H1 (cell line): Measurements from ENCODE around the gene KRT35. TPM values are rescaled to one million over a fixed set of nuclear protein-coding genes. Genes with fewer than 3 reads are reported as not detected.
A peak's percentile ranks its signal among the peaks of the same experiment; 100 is the strongest.

ENCODE experiments used
- CTCF ChIA-PET: fragments of 300-600 bp; sonication (Branson Sonifier 250); formaldehyde crosslinking; loops from one replicate; lab custom pipeline; 2021; ENCODE audit not compliant: partially characterized antibody; lab: Charles Lee
- POLR2A ChIA-PET: fragments of 300-600 bp; sonication (Branson Sonifier 250); formaldehyde crosslinking; loops from one replicate; lab custom pipeline; 2021; ENCODE audit warnings: inconsistent platforms; ENCODE audit not compliant: partially characterized antibody; lab: Charles Lee
- DNase-seq, 2 experiments: peaks; one replicate each; pipeline versions ENCODE4 v3.0.0 to v3.0.0-alpha.2; 2010 to 2022; ENCODE audit warnings: low spot score in 2 of 2, low read depth in 1 of 2, mixed read lengths in 1 of 2
- FAIRE-seq: peaks from 2 replicates; lab custom pipeline; 2011; peaks lifted over from hg19 to GRCh38; lab: Jason Lieb, UNC
- H2AFZ ChIP-seq: 2 replicates; pipeline ENCODE4 v1.8.1; 2012; ENCODE audit warnings: low read length, inconsistent platforms
- H2AK5ac ChIP-seq: 2 replicates; pipeline ENCODE4 v1.6.1; 2013; ENCODE audit warnings: low read depth, low read length
- H2BK120ac ChIP-seq: replicated peaks from 2 replicates; pipeline ENCODE3; 2013; ENCODE audit warnings: low read depth, low read length, inconsistent platforms
- H2BK12ac ChIP-seq: 2 replicates; pipeline ENCODE4 v1.6.1; 2013; ENCODE audit warnings: low read depth, low read length
- H2BK15ac ChIP-seq: 2 replicates; pipeline ENCODE4 v1.6.1; 2013; ENCODE audit warnings: low read length
- H2BK20ac ChIP-seq: 2 replicates; pipeline ENCODE4 v1.6.1; 2013; ENCODE audit warnings: low read length
- H2BK5ac ChIP-seq: 2 replicates; pipeline ENCODE4 v1.6.1; 2013; ENCODE audit warnings: low read depth, low read length
- H3K14ac ChIP-seq: 2 replicates; pipeline ENCODE4 v1.6.1; 2013; ENCODE audit warnings: inconsistent platforms; ENCODE audit not compliant: insufficient read length
- H3K18ac ChIP-seq: 2 replicates; pipeline ENCODE4 v1.6.1; 2013; ENCODE audit warnings: low read length; ENCODE audit errors: extremely low read depth
- H3K23ac ChIP-seq: 2 replicates; pipeline ENCODE4 v1.6.1; 2013; ENCODE audit warnings: inconsistent platforms; ENCODE audit not compliant: insufficient read length
- H3K23me2 ChIP-seq: 2 replicates; pipeline ENCODE4 v1.6.1; 2013; ENCODE audit warnings: low read depth, low read length
- H3K27ac ChIP-seq: 2 replicates; pipeline ENCODE4 v1.6.1; 2011; ENCODE audit warnings: low read depth, low read length, inconsistent platforms
- H3K27me3 ChIP-seq, 4 experiments: replicated peaks in 1 of 4; 1 replicate in 1 of 4; 2 replicates in 3 of 4; pipeline versions ENCODE4 v1.6.1 to v1.8.1; 2011 to 2013; ENCODE audit warnings: low read length in 3 of 4, mild to moderate bottlenecking in 3 of 4, inconsistent platforms in 2 of 4, mixed read lengths in 2 of 4, moderate library complexity in 1 of 4; ENCODE audit not compliant: control insufficient read depth in 3 of 4, insufficient read depth in 3 of 4; ENCODE audit errors: extremely low read depth in 1 of 4
- H3K36me3 ChIP-seq, 4 experiments: 2 replicates each; pipeline versions ENCODE4 v1.6.1 to v1.8.1; 2011 to 2013; ENCODE audit warnings: mild to moderate bottlenecking in 4 of 4, low read length in 3 of 4, moderate library complexity in 2 of 4, control low read depth in 1 of 4, inconsistent platforms in 1 of 4; ENCODE audit not compliant: insufficient read depth in 4 of 4, control insufficient read depth in 2 of 4
- H3K4ac ChIP-seq: replicated peaks from 2 replicates; pipeline ENCODE3; 2013; ENCODE audit warnings: low read length, low read depth, mixed read lengths, inconsistent platforms; ENCODE audit not compliant: insufficient read length
- H3K4me1 ChIP-seq, 4 experiments: replicated peaks in 1 of 4; 1 replicate in 1 of 4; 2 replicates in 3 of 4; pipeline versions ENCODE4 v1.6.1 to v1.8.1; 2011 to 2013; ENCODE audit warnings: low read length in 3 of 4, inconsistent platforms in 2 of 4, mixed read lengths in 1 of 4; ENCODE audit not compliant: insufficient read depth in 4 of 4, control insufficient read depth in 3 of 4
- H3K4me2 ChIP-seq, 2 experiments: 2 replicates each; pipeline versions ENCODE4 v1.6.1 to v1.8.1; 2011 to 2013; ENCODE audit warnings: low read depth in 2 of 2, low read length in 2 of 2, control low read depth in 1 of 2, inconsistent platforms in 1 of 2, mild to moderate bottlenecking in 1 of 2; ENCODE audit not compliant: insufficient read depth in 1 of 2
- H3K4me3 ChIP-seq, 4 experiments: fragments of 200-600, 300-600 bp in 1 of 4; sonication (generic), shearing (Covaris generic), sonication (Bioruptor Twin) in 1 of 4; 2 replicates each; pipeline versions ENCODE4 v1.5.1 to v1.8.1; 2011 to 2016; ENCODE audit warnings: low read length in 4 of 4, low read depth in 3 of 4, control low read depth in 2 of 4, inconsistent platforms in 2 of 4, mild to moderate bottlenecking in 2 of 4, mixed read lengths in 1 of 4, moderate library complexity in 1 of 4; ENCODE audit not compliant: insufficient read depth in 2 of 4; ENCODE audit errors: extremely low read depth in 1 of 4
- H3K56ac ChIP-seq: replicated peaks from 2 replicates; pipeline ENCODE3; 2013; ENCODE audit warnings: low read depth, mild to moderate bottlenecking, mixed read lengths, low read length, inconsistent platforms; ENCODE audit not compliant: insufficient read length
- H3K79me1 ChIP-seq: 2 replicates; pipeline ENCODE4 v1.6.1; 2013; ENCODE audit warnings: low read depth, low read length, control low read depth
- H3K79me2 ChIP-seq, 2 experiments: 2 replicates each; pipeline versions ENCODE4 v1.6.1 to v1.8.1; 2012 to 2013; ENCODE audit warnings: low read length in 2 of 2, mild to moderate bottlenecking in 2 of 2, inconsistent platforms in 1 of 2; ENCODE audit not compliant: insufficient read depth in 2 of 2, control insufficient read depth in 1 of 2
- H3K9ac ChIP-seq, 4 experiments: replicated peaks in 1 of 4; 1 replicate in 1 of 4; 2 replicates in 3 of 4; pipeline versions ENCODE4 v1.6.1 to v1.8.1; 2011 to 2013; ENCODE audit warnings: low read depth in 3 of 4, low read length in 3 of 4, control low read depth in 2 of 4, mild to moderate bottlenecking in 2 of 4, moderate library complexity in 2 of 4, inconsistent platforms in 1 of 4; ENCODE audit errors: extremely low read depth in 1 of 4
- H3K9me3 ChIP-seq, 2 experiments: 2 replicates each; pipeline versions ENCODE4 v1.6.1 to v1.8.1; 2012 to 2013; ENCODE audit warnings: mild to moderate bottlenecking in 2 of 2, moderate library complexity in 2 of 2, control low read depth in 1 of 2, inconsistent platforms in 1 of 2, low read depth in 1 of 2, low read length in 1 of 2, mixed read lengths in 1 of 2; ENCODE audit not compliant: insufficient read depth in 2 of 2
- H4K20me1 ChIP-seq, 2 experiments: replicated peaks in 1 of 2; 2 replicates each; pipeline versions ENCODE3 to v1.8.1; 2011 to 2013; ENCODE audit warnings: inconsistent platforms in 2 of 2, low read length in 2 of 2, mild to moderate bottlenecking in 1 of 2; ENCODE audit not compliant: insufficient read depth in 2 of 2, control insufficient read depth in 1 of 2
- H4K5ac ChIP-seq: 2 replicates; pipeline ENCODE4 v1.6.1; 2013; ENCODE audit warnings: low read length, low read depth, mixed read lengths, inconsistent platforms; ENCODE audit not compliant: insufficient read length
- H4K8ac ChIP-seq: 2 replicates; pipeline ENCODE4 v1.8.0; 2013; ENCODE audit warnings: mild to moderate bottlenecking, moderate library complexity, low read length, inconsistent platforms; ENCODE audit not compliant: insufficient read depth; ENCODE audit errors: extremely low read depth
- H4K91ac ChIP-seq: replicated peaks from 2 replicates; pipeline ENCODE3; 2013; ENCODE audit warnings: low read length, mixed read lengths, inconsistent platforms; ENCODE audit not compliant: insufficient read length
- CTBP2 ChIP-seq: IDR thresholded peaks from 2 replicates; pipeline ENCODE4 v1.7.0; 2011; ENCODE audit warnings: borderline replicate concordance, mild to moderate bottlenecking, moderate library complexity, mixed read lengths, low read length; ENCODE audit not compliant: insufficient read depth, insufficient read length
- EGR1 ChIP-seq: IDR thresholded peaks from 2 replicates; pipeline ENCODE4 v1.6.1; 2011; ENCODE audit warnings: low read depth, low read length, borderline replicate concordance
- MAFK ChIP-seq: IDR thresholded peaks from 2 replicates; pipeline ENCODE4 v1.6.1; 2012; ENCODE audit warnings: low read depth, mild to moderate bottlenecking, improper control_type of control experiment, low read length
- RBBP5 ChIP-seq: IDR thresholded peaks from 2 replicates; pipeline ENCODE4 v1.7.1; 2012; ENCODE audit warnings: low read depth, mild to moderate bottlenecking, inconsistent platforms, low read length, moderate library complexity, borderline replicate concordance
- RFX5 ChIP-seq: IDR thresholded peaks from 2 replicates; pipeline ENCODE4 v1.6.1; 2011; ENCODE audit warnings: low read depth, low read length, improper control_type of control experiment, borderline replicate concordance
- RNF2 ChIP-seq: fragments of 200-900, 300-1000 bp; sonication (generic); IDR thresholded peaks from 2 replicates; pipeline ENCODE4 v1.7.1; 2016; ENCODE audit warnings: borderline replicate concordance, low read depth, mild to moderate bottlenecking, antibody characterized with exemption, low read length; ENCODE audit not compliant: poor library complexity, severe bottlenecking; ENCODE audit errors: missing control alignments
- YY1 ChIP-seq: IDR thresholded peaks from 2 replicates; pipeline ENCODE4 v1.6.1; 2011; ENCODE audit warnings: low read depth, mild to moderate bottlenecking, low read length
- WGBS, 2 experiments: shearing (Covaris generic) in 1 of 2; methylation state at CpG; one replicate each; pipeline versions ENCODE4 v1.1.6 to v1.1.7; 2013 to 2015; ENCODE audit warnings: low lambda C conversion rate in 2 of 2, mixed read lengths in 2 of 2, inconsistent platforms in 1 of 2, low coverage in 1 of 2, missing lambda C conversion rate in 1 of 2; ENCODE audit not compliant: insufficient replicate concordance in 2 of 2, insufficient coverage in 1 of 2, insufficient read length in 1 of 2; ENCODE audit errors: extremely low coverage in 1 of 2, missing lambda C conversion rate in 1 of 2; 5-methylcytosine and 5-hydroxymethylcytosine counted together
- polyA plus RNA-seq, 7 experiments: library from polyadenylated mRNA; depleted of rRNA in 3 of 7; stranded (reverse) in 5 of 7; unstranded in 2 of 7; fragments of >200 nt in 5 of 7; fragments of 200-250 nt in 2 of 7; gene quantifications; 1 replicate in 5 of 7; 2 replicates in 1 of 7; 4 replicates in 1 of 7; pipeline versions ENCODE4 v1.2.1 to v1.2.3, GENCODE V29; 2011 to 2013; ENCODE audit warnings: missing spikeins in 2 of 7, mixed read lengths in 2 of 7
- total RNA-seq: library from RNA; stranded (reverse); fragmentation: NEBNext Ultra II Directional; extraction: Animal tissue kit (Norgen Biotek cat#: 25700); gene quantifications from 2 replicates; pipeline ENCODE4 v1.2.1, GENCODE V29; 2021

KRT35 gene
- total and polyA plus RNA-seq, 2 of the 8 experiments (the other 6 are each of a cell fraction or from before 2014, with no cell fraction given), result not detected

GRCh38 chr17:41528959-41529353, 48.0 kb upstream of the KRT35 start:
- no peak overlapping the region for H3K4ac ChIP-seq
- peaks cover 2 to 10% of the 10 kb centered on the region in 2 experiments for H4K20me1 ChIP-seq
- no peak overlapping the region for H3K27ac ChIP-seq
- H3K56ac ChIP-seq, result no peak overlapping the region
- no peak overlapping the region for H4K91ac ChIP-seq
- no peak for FAIRE-seq
- peaks cover 0 to 13% of the 10 kb centered on the region in 2 experiments; a peak in 3 of 4 replicates for H3K79me2 ChIP-seq
- H2AK5ac ChIP-seq, result no peak overlapping the region
- 70% methylated on average over 10 of the region's 10 CpGs; no CpG with 5 or more reads in 1 of the 2 experiments for WGBS, 2 experiments
- H3K79me1 ChIP-seq, result peaks cover 5% of the 10 kb centered on the region; the same call in 1 of the 2 replicates
- no peak overlapping the region for H3K23ac ChIP-seq
- peaks cover 2 to 19% (median 10%) of the 10 kb centered on the region in 4 experiments for H3K4me1 ChIP-seq
- no peak overlapping the region for H3K14ac ChIP-seq
- peak overlapping the region; percentile 35; the same call in 1 of the 2 replicates for H4K8ac ChIP-seq
- H2BK20ac ChIP-seq, result no peak overlapping the region
- no peak for DNase-seq
- H3K9ac ChIP-seq, result no peak overlapping the region
- peak overlapping the region; percentile 69; the same call in 1 of the 2 replicates for H2BK5ac ChIP-seq
- ChIA-PET CTCF (interaction anchor here (0.7 to 7.4 kb wide), 12 partner anchors 16 to 135 kb away, joined by 3 to 79 read pairs (median 4); no protein-coding TSS in a partner anchor), POLR2A (interaction anchor here (0.6 to 11.0 kb wide), 30 partner anchors 11 to 622 kb away, joined by 3 to 293 read pairs (median 6); partner anchors contain the start of genes EIF1, KRT14 and KRT15)
- no peak overlapping the region for H2BK120ac ChIP-seq
- H2BK15ac ChIP-seq, result 0 out of 2 replicates have a peak overlapping the region, but pooled peaks have one; percentile 73
- H3K23me2 ChIP-seq, result peaks cover 6% of the 10 kb centered on the region; the same call in 1 of the 2 replicates
- no peaks in the 10 kb centered on the region for H3K9me3 ChIP-seq
- TF ChIP-seq RFX5 (no peak), MAFK (no peak), RNF2 (no peak), CTBP2 (no peak), EGR1 (no peak), YY1 (no peak), RBBP5 (no peak)
- TF ChIP-seq, all 59 proteins: peak for 0
- no peak overlapping the region for H3K4me3 ChIP-seq
- H4K5ac ChIP-seq, result no peak overlapping the region
- H2BK12ac ChIP-seq, result peak overlapping the region; percentile 95; the same call in 1 of the 2 replicates
- no peaks in the 10 kb centered on the region for H3K27me3 ChIP-seq
- no peak overlapping the region for H2AFZ ChIP-seq
- peaks cover 9 to 21% (median 12%) of the 10 kb centered on the region in 4 experiments for H3K36me3 ChIP-seq
- peak overlapping the region; percentile 78 for H3K18ac ChIP-seq
- H3K4me2 ChIP-seq, result peak overlapping the region; percentile 15 to 77; a peak in 1 of 4 replicates
